HuH-7.5 (cell line): Measurements from ENCODE around the gene FAM221A.
A peak's percentile ranks its signal among the peaks of the same experiment; 100 is the strongest.
"Not testable (repeated sequence)": the region's sequence is repeated elsewhere in the genome, so short reads cannot be mapped to it uniquely, and the experiment has no call there.

Experiments
- DNase-seq: peaks from one replicate; pipeline ENCODE4 v3.0.0; 2011; ENCODE audit warnings: low spot score

Gene FAM221A, protein sequence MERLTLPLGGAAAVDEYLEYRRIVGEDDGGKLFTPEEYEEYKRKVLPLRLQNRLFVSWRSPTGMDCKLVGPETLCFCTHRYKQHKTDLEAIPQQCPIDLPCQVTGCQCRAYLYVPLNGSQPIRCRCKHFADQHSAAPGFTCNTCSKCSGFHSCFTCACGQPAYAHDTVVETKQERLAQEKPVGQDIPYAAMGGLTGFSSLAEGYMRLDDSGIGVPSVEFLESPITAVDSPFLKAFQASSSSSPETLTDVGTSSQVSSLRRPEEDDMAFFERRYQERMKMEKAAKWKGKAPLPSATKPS

DNA sequence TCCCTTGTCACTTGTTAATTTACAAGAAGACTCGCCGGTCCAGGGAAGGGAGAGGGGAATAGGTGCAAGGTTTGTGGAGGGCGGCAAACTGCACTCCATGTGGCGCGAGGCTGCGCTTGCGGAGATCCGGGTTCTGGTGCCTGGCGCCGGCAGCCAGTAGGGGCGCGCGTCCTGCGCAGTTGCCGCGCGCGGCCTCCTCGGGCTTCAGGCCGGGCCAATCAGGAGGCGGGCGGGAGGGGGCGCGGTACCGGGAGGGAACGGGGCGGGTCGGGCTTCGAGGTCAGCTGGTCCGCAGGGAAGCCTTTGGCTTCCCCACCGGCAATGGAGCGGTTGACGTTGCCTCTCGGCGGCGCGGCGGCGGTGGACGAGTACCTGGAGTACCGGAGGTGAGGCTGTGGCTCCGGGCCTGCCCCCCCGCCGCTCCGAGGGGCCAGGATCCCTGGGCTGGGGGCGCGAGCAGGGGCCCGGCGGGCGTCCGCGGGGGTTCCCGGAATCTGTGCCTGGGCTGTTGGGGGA lies at the start of gene FAM221A:
Gene FAM221A (plus strand): TSS at position 302 of the 516 bp plus-strand sequence. CDS start 20 bp downstream, at position 322.
- peak; percentile 67 for DNase-seq

- no peak for DNase-seq
Measured at GRCh38 chr7:23633417-23633816, 46.6 kb upstream of the FAM221A start.

- no peak for DNase-seq
Measured at GRCh38 chr7:23645822-23646221, 34.2 kb upstream of the FAM221A start.

DNA sequence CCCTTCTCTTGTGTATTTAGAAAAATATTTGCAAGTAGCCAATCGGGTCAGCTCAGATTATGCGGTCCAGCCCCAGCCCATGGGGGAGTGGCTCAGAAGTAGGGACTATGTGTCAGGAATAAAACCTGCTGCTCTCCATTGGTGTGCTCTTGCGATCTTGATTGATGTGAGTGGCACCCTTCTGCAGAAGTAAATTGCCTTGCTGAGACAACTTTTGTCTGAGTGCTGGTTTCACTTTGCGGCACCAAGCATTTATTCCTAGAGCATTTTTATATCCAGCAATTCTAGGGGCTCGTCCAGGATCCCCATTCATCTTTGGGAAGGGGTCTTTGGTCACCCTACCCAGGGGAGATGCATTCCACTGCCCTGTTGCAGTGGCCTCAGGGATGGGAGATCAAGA lies 26.1 kb upstream of the FAM221A start:
- DNase-seq: no peak

GRCh38 chr7:23654508-23654907 lies 25.5 kb upstream of the FAM221A start:
- DNase-seq: peak; percentile 27

DNA sequence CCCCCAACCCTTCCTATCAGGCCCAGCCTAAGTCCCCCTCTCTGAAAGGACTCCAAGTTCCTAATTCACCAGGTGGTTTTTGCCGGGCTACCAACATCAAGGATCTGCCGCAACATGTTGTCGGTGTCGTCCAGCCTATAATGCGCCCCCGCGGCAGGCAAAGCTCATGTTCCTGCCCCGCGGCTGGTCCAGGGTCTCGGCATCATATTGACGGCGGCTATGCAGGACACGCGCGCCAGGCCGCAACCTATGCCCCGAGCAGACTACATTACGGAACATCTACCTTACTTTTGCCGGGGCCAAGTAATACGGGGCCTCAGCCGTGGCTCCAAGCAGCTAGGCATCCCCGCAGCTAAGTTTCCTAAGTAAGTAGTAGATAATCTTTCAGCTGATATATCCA lies 24.6 kb upstream of the FAM221A start:
- no peak for DNase-seq

DNA sequence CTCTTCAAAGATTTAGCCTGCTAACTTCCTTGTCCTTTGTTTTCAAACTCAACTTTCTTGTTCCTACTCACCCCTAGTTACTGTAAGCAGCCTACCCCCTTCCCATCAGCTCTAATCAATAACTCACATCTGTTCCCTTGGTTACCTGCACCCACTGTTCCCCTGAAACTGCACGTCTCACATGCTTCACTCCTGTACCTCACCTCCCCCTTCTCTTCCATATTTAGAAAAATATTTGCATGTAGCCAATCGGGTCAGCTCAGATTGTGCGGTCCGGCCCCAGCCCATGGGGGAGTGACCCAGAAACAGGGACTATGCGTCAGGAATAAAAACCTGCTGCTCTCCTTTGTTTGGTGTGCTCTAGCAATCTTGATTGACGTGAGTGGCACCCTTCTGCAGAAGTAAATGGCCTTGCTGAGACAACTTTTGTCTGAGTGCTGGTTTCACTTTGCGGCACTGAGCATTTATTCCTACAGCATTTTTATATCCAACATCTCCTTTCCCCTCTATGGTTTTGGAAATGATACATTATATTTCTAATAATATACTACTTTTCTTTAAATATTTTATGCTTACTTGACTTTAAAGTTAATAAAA lies 21.1 kb upstream of the FAM221A start:
- DNase-seq: no peak

DNA sequence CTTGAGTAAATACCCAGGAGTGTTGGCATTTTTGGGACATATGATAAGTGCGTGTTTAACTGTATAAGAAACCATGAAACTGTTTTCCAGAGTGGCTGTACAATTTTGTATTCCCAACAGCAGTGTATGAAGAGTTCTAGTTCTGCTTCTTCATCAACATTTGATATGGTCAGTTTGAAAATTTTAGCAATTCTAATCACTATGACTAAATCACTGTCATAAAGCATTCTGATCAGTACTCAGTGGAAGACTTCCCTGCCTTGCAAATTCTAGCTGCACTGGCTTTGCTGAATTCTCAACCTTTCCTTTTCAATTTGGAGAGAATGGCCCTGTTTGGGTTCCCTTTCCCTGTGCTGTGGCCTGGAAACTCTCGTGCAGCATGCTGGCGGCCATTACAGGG lies 18.6 kb upstream of the FAM221A start:
- no peak for DNase-seq

DNA sequence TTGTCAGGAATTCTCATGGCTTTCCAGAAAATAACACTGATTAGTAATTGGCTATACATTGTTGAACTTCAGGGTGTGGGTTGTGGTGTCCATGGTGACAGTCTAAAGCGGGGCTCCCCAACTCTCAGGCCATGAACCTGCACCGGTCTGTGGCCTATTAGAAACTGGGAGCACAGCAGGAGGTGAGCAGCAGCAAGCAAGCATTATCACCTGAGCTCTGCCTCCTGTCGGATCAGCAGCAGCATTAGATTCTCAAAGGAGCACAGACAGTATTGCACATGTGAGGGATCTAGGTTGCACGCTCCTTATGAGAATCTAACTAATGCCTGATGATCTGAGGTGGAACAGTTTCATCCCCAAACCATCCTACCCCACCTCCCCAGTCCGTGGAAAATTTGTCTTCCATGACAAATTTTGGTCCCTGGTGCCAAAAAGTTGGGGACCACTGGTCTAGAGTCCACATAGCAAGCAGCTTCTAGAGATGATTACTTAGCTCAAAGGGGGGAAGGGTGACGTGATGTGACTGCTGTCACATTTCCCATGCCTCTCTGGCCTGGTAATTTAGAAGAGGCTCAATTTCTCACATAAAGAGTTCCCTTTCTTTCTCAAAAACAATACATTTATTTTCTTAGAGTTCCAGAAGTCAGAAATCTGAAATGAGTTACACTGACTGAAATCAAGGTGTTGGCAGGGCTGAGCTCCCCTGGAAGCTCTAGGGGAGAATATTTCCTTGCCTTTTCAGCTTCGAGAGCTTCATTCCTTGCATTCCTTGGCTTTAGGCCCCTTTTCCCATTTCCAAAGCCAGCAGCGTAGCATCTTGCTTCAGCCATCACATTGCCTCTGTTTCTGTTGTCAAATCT lies 17.6 kb upstream of the FAM221A start:
- DNase-seq: no peak

DNA sequence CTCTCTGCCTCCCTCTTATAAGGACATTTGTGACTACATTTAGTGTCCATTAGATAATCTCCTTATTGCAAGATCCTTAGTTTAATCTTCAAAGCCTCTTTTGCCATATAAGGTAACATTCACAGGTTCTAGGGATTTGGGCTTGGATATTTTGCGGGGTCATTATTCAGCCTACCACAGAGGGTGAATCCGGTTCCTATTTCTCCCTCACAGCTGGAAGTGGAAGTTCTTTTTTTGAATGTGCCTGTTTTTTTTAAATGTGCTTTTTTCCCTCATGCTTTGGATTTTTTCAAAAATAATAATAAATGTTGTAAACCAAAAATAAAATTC lies 17.1 kb upstream of the FAM221A start:
- DNase-seq: no peak

GRCh38 chr7:23664122-23664521 lies 15.9 kb upstream of the FAM221A start:
- no peak for DNase-seq

DNA sequence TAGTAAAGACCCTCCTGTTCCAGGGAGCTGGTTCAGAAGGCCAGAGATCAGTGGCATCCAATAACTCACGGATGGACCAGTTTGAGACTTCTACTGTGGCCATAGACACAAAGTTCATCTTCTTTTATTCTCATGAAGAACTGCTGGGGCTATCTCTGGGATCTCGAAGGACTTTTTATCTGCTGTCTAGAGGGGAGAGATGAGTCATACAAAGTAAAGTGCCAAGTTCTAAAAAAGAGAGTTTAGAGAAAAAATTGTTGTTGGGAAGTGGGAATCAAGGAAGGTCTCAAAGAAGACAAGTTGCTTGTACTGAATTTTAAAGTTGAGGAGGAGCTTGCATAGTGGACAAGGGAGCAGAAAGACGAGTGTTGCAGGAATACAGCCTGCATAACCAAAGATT lies 8.0 kb upstream of the FAM221A start:
- no peak for DNase-seq

DNA sequence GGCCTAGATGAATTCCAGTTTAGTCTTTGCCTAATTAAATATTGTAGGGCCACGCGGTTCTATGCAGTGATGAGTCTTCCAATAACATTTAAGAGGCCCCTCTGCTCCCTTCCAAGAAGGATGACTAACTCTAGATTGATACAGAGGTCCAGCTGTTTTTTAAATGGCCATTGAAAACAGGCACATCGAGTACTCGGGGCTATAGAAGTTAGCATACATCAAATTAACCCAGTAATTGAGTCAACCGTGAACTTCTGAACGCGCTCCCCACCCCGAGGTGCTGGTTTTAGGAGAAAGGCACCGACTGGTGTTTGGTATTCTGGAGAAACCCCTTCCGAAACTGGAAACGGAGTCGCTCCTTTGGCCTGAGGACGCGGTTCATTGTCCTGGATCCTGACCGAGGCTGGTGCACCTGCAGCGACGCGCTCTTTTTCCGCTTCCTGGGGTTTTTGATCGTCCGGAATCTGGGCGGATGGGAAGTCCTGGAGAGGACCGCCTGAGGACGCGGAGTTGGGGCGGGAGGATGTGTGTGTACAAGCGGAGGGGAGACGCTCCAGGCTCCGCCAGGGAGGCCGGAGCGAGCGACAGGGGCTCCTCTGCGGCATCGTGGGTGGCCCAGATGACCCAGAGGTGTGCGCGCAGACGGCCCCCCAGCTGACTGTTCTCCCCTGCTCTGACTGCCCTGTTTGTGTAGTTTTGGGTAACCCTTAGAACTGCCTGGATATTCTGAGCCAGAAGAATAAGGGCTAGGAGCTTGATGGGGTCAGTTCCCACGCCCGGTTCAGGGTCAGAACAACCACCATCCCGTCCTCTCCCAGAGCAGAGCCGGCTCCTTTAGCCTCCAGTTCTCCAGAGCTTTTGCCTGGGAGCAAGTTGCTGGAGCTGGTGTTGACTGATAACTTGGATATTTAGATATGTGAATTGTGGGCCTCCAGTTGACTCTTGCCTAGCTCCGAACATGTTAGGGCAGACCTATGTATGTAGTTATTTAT lies 711 bp downstream of the FAM221A start:
- DNase-seq: peak; percentile 12

DNA sequence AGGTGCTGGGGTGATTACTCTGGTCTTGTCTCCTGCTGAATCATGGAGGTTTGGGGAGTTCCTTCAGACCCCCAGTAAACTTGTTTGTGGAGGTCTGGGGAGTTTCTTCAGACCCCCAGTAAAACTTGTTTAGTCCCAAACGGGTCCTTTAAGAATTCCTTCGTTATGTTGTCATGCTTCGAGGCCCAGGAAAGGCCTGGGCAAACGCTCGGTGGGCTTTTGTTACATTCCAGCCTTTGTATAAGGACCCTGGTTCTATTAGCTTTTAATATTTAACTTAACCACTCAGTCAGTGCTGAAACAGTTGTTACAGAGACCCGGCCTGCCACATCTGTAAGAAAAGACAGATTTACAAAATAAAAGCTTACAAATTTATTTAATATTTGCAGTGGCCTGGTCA lies 4.0 kb downstream of the FAM221A start:
- not testable (repeated sequence) for DNase-seq

DNA sequence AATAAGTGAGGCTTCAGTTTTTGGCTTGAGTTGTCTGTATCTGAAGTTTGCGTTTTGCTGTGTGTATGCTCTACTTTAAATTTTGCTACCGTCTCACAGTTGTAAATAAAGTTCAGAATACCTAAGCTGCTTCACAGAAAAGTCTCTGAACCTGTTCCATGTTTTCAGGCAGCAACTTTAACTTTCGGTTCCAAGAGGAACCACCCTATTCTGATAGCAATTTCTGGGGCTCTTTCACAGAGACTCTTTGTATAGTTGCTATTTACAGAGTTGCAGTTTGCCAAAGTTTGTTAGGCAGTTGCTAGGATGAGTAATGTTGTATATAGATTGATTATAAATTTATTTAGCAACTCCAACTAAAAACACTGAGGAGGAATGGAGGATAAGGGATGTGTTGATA lies 5.7 kb downstream of the FAM221A start:
- DNase-seq: no peak

GRCh38 chr7:23687011-23687410 lies 7.0 kb downstream of the FAM221A start:
- no peak for DNase-seq

DNA sequence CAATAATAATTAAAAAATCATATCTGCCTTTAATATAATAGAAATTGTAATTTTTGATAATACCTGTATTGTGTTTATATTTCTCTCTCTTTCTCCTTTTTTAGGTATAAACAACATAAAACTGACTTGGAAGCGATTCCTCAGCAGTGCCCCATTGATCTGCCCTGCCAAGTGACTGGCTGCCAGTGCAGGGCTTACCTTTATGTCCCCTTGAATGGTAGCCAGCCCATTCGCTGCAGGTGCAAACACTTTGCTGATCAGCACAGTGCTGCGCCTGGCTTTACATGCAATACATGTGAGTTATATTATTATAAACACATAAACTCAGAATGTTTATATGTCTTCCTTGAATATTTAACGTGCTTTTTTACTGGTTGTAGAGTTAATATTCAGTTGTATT lies 9.2 kb downstream of the FAM221A start:
- no peak for DNase-seq

- no peak for DNase-seq
Measured at GRCh38 chr7:23691320-23691719, 11.3 kb downstream of the FAM221A start.

GRCh38 chr7:23693224-23693623 lies 13.2 kb downstream of the FAM221A start:
- no peak for DNase-seq

DNA sequence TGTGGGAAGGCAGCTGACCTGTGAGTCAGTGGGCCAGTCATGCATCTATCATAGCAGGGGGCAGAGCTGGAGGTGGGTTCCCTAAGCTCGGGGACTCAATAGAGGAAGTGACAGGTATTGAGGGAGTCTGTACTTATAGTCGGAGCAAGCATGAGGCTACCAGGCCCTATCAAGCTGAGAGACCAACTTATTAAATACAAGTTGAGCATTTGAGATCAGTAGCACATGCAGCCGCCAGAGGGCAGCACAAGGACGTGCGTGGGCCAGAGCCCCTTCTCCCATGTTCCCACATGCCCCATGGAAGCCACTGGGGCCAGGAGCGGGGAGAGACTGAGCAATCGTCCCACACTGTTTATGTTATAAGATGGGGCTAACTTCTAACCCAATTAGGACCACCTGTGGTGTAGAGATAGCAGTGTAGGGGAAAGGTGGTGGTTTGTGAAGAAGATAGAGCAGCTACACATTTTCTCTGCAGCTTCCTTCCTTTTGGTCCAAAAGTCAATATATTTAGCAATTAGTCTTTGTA lies 17.0 kb downstream of the FAM221A start:
- peak; percentile 56 for DNase-seq

DNA sequence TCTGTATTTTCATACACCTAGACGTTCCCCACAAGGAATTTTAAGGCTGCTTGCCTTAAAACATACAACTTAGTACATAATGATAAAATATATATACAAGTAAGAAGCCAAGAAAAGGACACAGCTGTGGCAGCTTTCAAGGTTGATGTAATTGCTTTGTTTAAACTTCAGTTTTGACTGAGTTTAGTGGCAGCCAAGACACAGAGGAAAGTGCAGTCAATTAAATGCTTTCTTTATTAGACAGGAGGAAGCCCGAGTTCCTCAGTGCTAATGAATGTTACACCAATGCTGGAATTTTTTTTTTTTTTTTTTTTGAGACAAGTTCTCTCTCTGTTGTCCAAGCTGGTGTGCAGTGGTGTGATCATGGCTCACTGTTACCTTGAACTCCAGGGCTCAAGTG lies 18.8 kb downstream of the FAM221A start:
- no peak for DNase-seq
